GM15510 (cell line): ENCODE measurements around the gene PPFIA2.

Source experiments
- POLR2A ChIP-seq: IDR thresholded peaks from 3 replicates; pipeline ENCODE4 v1.6.1; 2011; ENCODE audit warnings: borderline replicate concordance; ENCODE audit not compliant: insufficient read length; ENCODE audit errors: extremely low read depth

The PPFIA2 gene

DNA sequence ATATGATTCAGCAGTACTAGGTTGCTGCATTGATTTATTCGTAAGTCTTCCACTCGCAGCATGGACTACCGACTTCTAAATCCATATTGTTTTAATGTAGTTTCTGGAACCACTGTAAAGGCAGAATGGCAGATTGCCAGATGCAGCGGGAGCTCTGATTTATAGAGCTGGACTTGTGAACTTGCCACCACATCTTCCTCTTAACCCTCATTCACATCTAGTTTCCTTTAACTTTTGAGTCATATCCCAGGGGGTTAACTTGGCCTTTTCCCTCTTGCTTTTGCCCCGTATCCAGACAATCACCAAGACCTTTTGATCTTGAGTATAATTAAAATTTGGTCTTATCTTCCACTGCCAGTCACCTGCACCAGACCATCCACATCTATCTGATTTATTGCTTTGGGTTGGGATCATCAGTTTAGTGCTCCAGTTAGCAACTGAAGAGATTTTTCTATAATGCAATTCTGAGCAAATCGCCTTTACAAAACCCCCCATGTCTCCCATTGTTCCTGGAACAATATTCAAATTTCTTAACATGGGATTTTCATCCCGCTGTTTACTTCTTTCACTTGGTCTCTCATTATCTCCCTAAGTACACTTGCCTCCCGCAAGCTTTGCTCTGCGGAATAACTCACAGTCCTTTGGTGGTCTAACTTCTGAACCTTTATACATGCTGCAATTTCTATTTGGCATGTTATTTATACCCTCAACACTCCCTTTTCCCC is 550.8 kb downstream of the PPFIA2 start:
- TF ChIP-seq POLR2A: no peak
